SK-N-SH (cell line): ENCODE results near the gene PER2. TPM values are rescaled to one million over a fixed set of nuclear protein-coding genes. Genes with fewer than 3 reads are reported as not detected.

ENCODE experiments used
- CTCF ChIA-PET: fragments of 300-600, 350-600 bp; formaldehyde crosslinking; extraction: SDS; loops from one replicate; lab custom pipeline; 2021; lab: Yijun Ruan, JAX
- POLR2A ChIA-PET: fragments of 350-600 bp; sonication (Branson Sonifier 250); formaldehyde crosslinking; extraction: SDS; loops from one replicate; lab custom pipeline; 2020; ENCODE audit warnings: antibody characterized with exemption, inconsistent platforms; lab: Yijun Ruan, JAX
- DNase-seq: peaks from one replicate; pipeline ENCODE4 v3.0.0; 2012
- H2AFZ ChIP-seq: fragments of 200-600 bp; sonication (generic); 2 replicates; pipeline ENCODE4 v1.8.1; 2016; ENCODE audit warnings: antibody characterized with exemption, mild to moderate bottlenecking, low read depth
- H3F3A ChIP-seq: fragments of 200-600 bp; sonication (generic); replicated peaks from 2 replicates; pipeline ENCODE3; 2016; ENCODE audit warnings: antibody characterized with exemption, mild to moderate bottlenecking; ENCODE audit not compliant: insufficient read depth
- H3K27ac ChIP-seq, 2 experiments: fragments of 200-500 bp in 1 of 2; fragments of 200-600 bp in 1 of 2; sonication (Bioruptor generic) in 1 of 2; sonication (generic), shearing (Covaris generic) in 1 of 2; 2 replicates each; pipeline versions ENCODE4 v1.5.1 to v1.6.1; 2014 to 2016; ENCODE audit warnings: low read depth in 2 of 2, inconsistent platforms in 1 of 2, low read length in 1 of 2, mild to moderate bottlenecking in 1 of 2, mixed read lengths in 1 of 2
- H3K27me3 ChIP-seq: fragments of 200-600 bp; sonication (generic), shearing (Covaris generic); 2 replicates; pipeline ENCODE4 v1.6.1; 2016; ENCODE audit warnings: mixed run types; ENCODE audit not compliant: insufficient read depth
- H3K36me3 ChIP-seq, 2 experiments: fragments of 200-500 bp in 1 of 2; fragments of 200-600 bp in 1 of 2; sonication (Bioruptor generic) in 1 of 2; sonication (generic) in 1 of 2; replicated peaks in 1 of 2; 2 replicates each; pipeline versions ENCODE3 to v1.5.1; 2014 to 2016; ENCODE audit warnings: low read length in 1 of 2, mild to moderate bottlenecking in 1 of 2; ENCODE audit not compliant: insufficient read depth in 2 of 2, control insufficient read depth in 1 of 2
- H3K4me1 ChIP-seq, 2 experiments: fragments of 200-500 bp in 1 of 2; fragments of 200-600 bp in 1 of 2; sonication (Bioruptor generic) in 1 of 2; sonication (generic), shearing (Covaris generic) in 1 of 2; 2 replicates each; pipeline versions ENCODE4 v1.5.1 to v1.6.1; 2014 to 2016; ENCODE audit warnings: low read depth in 1 of 2, low read length in 1 of 2, mixed run types in 1 of 2; ENCODE audit not compliant: insufficient read depth in 2 of 2, control insufficient read depth in 1 of 2
- H3K4me2 ChIP-seq: fragments of 200-600 bp; sonication (generic), shearing (Covaris generic); 2 replicates; pipeline ENCODE4 v1.6.1; 2017; ENCODE audit warnings: mixed run types
- H3K4me3 ChIP-seq, 2 experiments: fragments of 200-500 bp in 1 of 2; fragments of 200-600 bp in 1 of 2; sonication (Bioruptor generic) in 1 of 2; sonication (generic), shearing (Covaris generic) in 1 of 2; 2 replicates each; pipeline versions ENCODE4 v1.5.1 to v1.8.1; 2014 to 2016; ENCODE audit warnings: low read depth in 2 of 2, inconsistent platforms in 1 of 2, low read length in 1 of 2, mild to moderate bottlenecking in 1 of 2, mixed read lengths in 1 of 2, moderate library complexity in 1 of 2
- H3K79me2 ChIP-seq: fragments of 200-600 bp; sonication (generic); 2 replicates; pipeline ENCODE4 v1.8.1; 2017; ENCODE audit warnings: mild to moderate bottlenecking; ENCODE audit not compliant: insufficient read depth
- H3K9ac ChIP-seq: fragments of 200-600 bp; sonication (generic); 2 replicates; pipeline ENCODE4 v1.6.1; 2017; ENCODE audit warnings: mixed run types
- H3K9me2 ChIP-seq: fragments of 200-600 bp; sonication (generic); 2 replicates; pipeline ENCODE4 v1.6.1; 2017; ENCODE audit warnings: mixed run types
- H3K9me3 ChIP-seq: fragments of 200-600 bp; sonication (generic); 2 replicates; pipeline ENCODE4 v1.6.1; 2017; ENCODE audit warnings: mixed run types, mild to moderate bottlenecking, moderate library complexity
- H4K20me1 ChIP-seq: fragments of 200-600 bp; sonication (generic); 2 replicates; pipeline ENCODE4 v1.6.1; 2017; ENCODE audit warnings: mild to moderate bottlenecking, mixed run types; ENCODE audit not compliant: insufficient read depth
- CTCF ChIP-seq: fragments of 200-600 bp; sonication (generic); IDR thresholded peaks from 2 replicates; pipeline ENCODE4 v1.6.1; 2017; ENCODE audit warnings: antibody characterized with exemption, mild to moderate bottlenecking, moderate library complexity
- ELF1 ChIP-seq: IDR thresholded peaks from 2 replicates; pipeline ENCODE4 v1.4.0; 2012
- EZH2phosphoT487 ChIP-seq: fragments of 200-600 bp; sonication (generic); IDR thresholded peaks from 2 replicates; pipeline ENCODE4 v1.6.1; 2017; ENCODE audit warnings: low read depth, mixed run types, mild to moderate bottlenecking, antibody characterized with exemption, moderate library complexity, borderline replicate concordance
- FOSL2 ChIP-seq: IDR thresholded peaks from 2 replicates; pipeline ENCODE4 v1.4.0; 2012; ENCODE audit warnings: low read depth, mild to moderate bottlenecking, moderate library complexity, borderline replicate concordance
- POLR2AphosphoS5 ChIP-seq: IDR thresholded peaks from 2 replicates; pipeline ENCODE4 v1.6.1; 2012; ENCODE audit warnings: low read depth, low read length
- RAD21 ChIP-seq: IDR thresholded peaks from 2 replicates; pipeline ENCODE4 v1.6.1; 2012; ENCODE audit warnings: mild to moderate bottlenecking, low read length
- RFX5 ChIP-seq: IDR thresholded peaks from 2 replicates; pipeline ENCODE4 v1.6.1; 2012; ENCODE audit warnings: mild to moderate bottlenecking, improper control_type of control experiment, low read length
- RXRA ChIP-seq: IDR thresholded peaks from 2 replicates; pipeline ENCODE4 v1.4.0; 2012; ENCODE audit warnings: low read depth, mild to moderate bottlenecking, borderline replicate concordance
- TAF1 ChIP-seq: IDR thresholded peaks from 2 replicates; pipeline ENCODE4 v1.6.1; 2012; ENCODE audit warnings: low read depth, mild to moderate bottlenecking, low read length, moderate library complexity, borderline replicate concordance
- USF2 ChIP-seq: fragments of 150-350 bp; IDR thresholded peaks from 2 replicates; pipeline ENCODE4 v1.6.1; 2017; ENCODE audit warnings: antibody characterized with exemption, low read length, low read depth, borderline replicate concordance
- YY1 ChIP-seq: IDR thresholded peaks from 2 replicates; pipeline ENCODE4 v1.4.0; 2012; ENCODE audit warnings: low read depth, mild to moderate bottlenecking
- WGBS: methylation state at CpG from one replicate; pipeline ENCODE4 v1.1.6; 2017; ENCODE audit warnings: low lambda C conversion rate; 5-methylcytosine and 5-hydroxymethylcytosine counted together
- polyA plus RNA-seq, 3 experiments: library from polyadenylated mRNA; depleted of rRNA; stranded (reverse); fragments of >200 nt; gene quantifications; 2 replicates each; pipeline ENCODE4 v1.2.3, GENCODE V29; 2012
- TF ChIP-seq, protein P1 (sequence below): fragments of 150-350 bp; IDR thresholded peaks from 2 replicates; pipeline ENCODE4 v1.6.1; 2016; ENCODE audit warnings: mild to moderate bottlenecking, low read depth, low read length

Gene PER2
- polyA plus RNA-seq, 1 of the 3 experiments (the other 2 are of a cell fraction) = 0.82 TPM

GRCh38 chr2:238308177-238308576 lies 19.8 kb upstream of the PER2 start:
- H3K4me2 ChIP-seq = no peak overlapping the region
- no peaks in the 10 kb centered on the region for H3F3A ChIP-seq
- WGBS = 75% methylated on average over 2 of the region's 2 CpGs
- DNase-seq = no peak
- H3K27ac ChIP-seq = no peak overlapping the region
- no peaks in the 10 kb centered on the region for H3K9me3 ChIP-seq
- TF ChIP-seq CTCF (peak; percentile 27), RFX5 (no peak), RAD21 (peak; percentile 28; the same call in 1 of the 2 replicates)
- no peaks in the 10 kb centered on the region for H3K9me2 ChIP-seq
- H2AFZ ChIP-seq = no peak overlapping the region
- H4K20me1 ChIP-seq = no peaks in the 10 kb centered on the region
- no peaks in the 10 kb centered on the region for H3K4me1 ChIP-seq
- CTCF ChIA-PET = interaction anchor here (0.5 to 1.7 kb wide), 7 partner anchors 12 to 184 kb away, joined by 3 to 5 read pairs (median 3); no protein-coding TSS in a partner anchor
- no peak overlapping the region for H3K4me3 ChIP-seq
- no peaks in the 10 kb centered on the region for H3K79me2 ChIP-seq
- POLR2A ChIA-PET = no interaction called here
- H3K36me3 ChIP-seq = no peaks in the 10 kb centered on the region
- no peaks in the 10 kb centered on the region for H3K27me3 ChIP-seq
- H3K9ac ChIP-seq = no peak overlapping the region

GRCh38 chr2:238306672-238306998 lies 18.2 kb upstream of the PER2 start:
- Histone ChIP-seq H3K27me3 (no peaks in the 10 kb centered on the region), H2AFZ (no peak overlapping the region), H3K36me3 (no peaks in the 10 kb centered on the region), H3K79me2 (no peaks in the 10 kb centered on the region), H3K9me3 (no peaks in the 10 kb centered on the region), H3K4me1 (no peaks in the 10 kb centered on the region), H3F3A (no peaks in the 10 kb centered on the region), H3K27ac (no peak overlapping the region), H3K9me2 (no peaks in the 10 kb centered on the region), H3K4me3 (no peak overlapping the region), H4K20me1 (no peaks in the 10 kb centered on the region), H3K4me2 (no peak overlapping the region), H3K9ac (no peak overlapping the region)
- 60% methylated on average over 2 of the region's 5 CpGs for WGBS
- ChIA-PET CTCF (interaction anchor here (1.2 kb wide), 1 partner anchor 42 kb away, joined by 3 read pairs; no protein-coding TSS in a partner anchor), POLR2A (no interaction called here)
- DNase-seq = no peak
- TF ChIP-seq FOSL2 = no peak
- no peak for TF ChIP-seq ELF1
- TF ChIP-seq, protein P1, sequence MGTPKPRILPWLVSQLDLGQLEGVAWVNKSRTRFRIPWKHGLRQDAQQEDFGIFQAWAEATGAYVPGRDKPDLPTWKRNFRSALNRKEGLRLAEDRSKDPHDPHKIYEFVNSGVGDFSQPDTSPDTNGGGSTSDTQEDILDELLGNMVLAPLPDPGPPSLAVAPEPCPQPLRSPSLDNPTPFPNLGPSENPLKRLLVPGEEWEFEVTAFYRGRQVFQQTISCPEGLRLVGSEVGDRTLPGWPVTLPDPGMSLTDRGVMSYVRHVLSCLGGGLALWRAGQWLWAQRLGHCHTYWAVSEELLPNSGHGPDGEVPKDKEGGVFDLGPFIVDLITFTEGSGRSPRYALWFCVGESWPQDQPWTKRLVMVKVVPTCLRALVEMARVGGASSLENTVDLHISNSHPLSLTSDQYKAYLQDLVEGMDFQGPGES = no peak
- no peak for TF ChIP-seq POLR2AphosphoS5
- no peak for TF ChIP-seq USF2
- no peak for TF ChIP-seq EZH2phosphoT487
- TF ChIP-seq TAF1 = no peak
- TF ChIP-seq RXRA = no peak
- no peak for TF ChIP-seq YY1
- no peak for TF ChIP-seq CTCF
- TF ChIP-seq, all 33 proteins: peak for 0
